ENCODE results near the gene VPS26C.
"Not testable (repeated sequence)": the region's sequence is repeated elsewhere in the genome, so short reads cannot be mapped to it uniquely, and the experiment has no call there.

Gene VPS26C

DNA sequence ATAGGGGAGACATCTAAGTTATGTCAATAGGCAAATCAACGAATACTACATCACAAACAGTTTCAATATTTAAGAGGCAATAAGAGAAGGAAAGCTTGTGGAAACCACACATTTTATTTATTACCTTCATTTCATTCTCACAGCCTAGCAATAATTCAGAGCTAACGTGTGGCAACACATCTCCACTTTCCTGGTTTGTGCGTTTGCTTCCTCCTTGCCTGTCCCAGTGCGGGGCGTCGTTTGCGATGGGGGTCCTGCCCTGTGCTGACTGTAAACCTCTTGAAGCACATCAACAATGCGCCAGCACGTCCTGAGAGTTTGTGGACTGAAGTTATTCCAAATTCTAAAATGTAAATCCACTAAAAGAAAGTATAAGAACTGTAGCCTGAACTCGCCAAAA, 14.4 kb upstream of the VPS26C start:
- no peaks in the 10 kb centered on the region for H3K4me1 ChIP-seq (ENCODE audit: control insufficient read depth, insufficient read depth, low read length)
- no peaks in the 10 kb centered on the region for H3K27me3 ChIP-seq (ENCODE audit: control insufficient read depth, insufficient read depth, low read length)
- no peak for DNase-seq (ENCODE audit: low read depth, low spot score)
- no peak overlapping the region for H3K27ac ChIP-seq (ENCODE audit: low read length)
- H3K36me3 ChIP-seq (ENCODE audit: control insufficient read depth, insufficient read depth, low read length) = no peaks in the 10 kb centered on the region
- WGBS (ENCODE audit: insufficient coverage, insufficient read length) = no CpG with 5 or more reads among the region's 10 CpGs
- H3K4me3 ChIP-seq (ENCODE audit: low read length) = no peak overlapping the region
- no peaks in the 10 kb centered on the region for H3K9me3 ChIP-seq (ENCODE audit: control insufficient read depth, insufficient read depth, low read length)

DNA sequence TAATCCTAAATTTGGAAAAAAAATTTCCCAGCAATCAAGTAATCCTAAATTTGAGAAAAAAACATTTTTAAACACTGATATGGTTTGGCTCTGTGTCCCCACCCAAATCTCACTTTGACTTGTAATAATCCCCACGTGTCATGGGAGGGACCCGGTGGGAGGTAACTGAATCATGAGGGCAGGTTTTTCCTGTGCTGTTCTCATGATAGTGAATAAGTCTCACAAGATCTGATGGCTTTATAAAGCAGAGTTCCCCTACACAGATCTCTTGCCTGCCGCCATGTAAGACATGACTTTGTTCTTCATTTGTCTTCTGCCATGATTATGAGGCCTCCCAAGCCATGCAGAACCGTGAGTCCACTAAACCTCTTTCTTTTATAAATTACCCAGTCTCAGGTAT, 12.1 kb upstream of the VPS26C start:
- H3K4me1 ChIP-seq (ENCODE audit: control insufficient read depth, insufficient read depth, low read length); H3K27ac ChIP-seq (ENCODE audit: low read length); DNase-seq (ENCODE audit: low read depth, low spot score); H3K9me3 ChIP-seq (ENCODE audit: control insufficient read depth, insufficient read depth, low read length); H3K27me3 ChIP-seq (ENCODE audit: control insufficient read depth, insufficient read depth, low read length); H3K36me3 ChIP-seq (ENCODE audit: control insufficient read depth, insufficient read depth, low read length); H3K4me3 ChIP-seq (ENCODE audit: low read length): not testable (repeated sequence)
- WGBS (ENCODE audit: insufficient coverage, insufficient read length) = no CpG with 5 or more reads among the region's 4 CpGs

DNA sequence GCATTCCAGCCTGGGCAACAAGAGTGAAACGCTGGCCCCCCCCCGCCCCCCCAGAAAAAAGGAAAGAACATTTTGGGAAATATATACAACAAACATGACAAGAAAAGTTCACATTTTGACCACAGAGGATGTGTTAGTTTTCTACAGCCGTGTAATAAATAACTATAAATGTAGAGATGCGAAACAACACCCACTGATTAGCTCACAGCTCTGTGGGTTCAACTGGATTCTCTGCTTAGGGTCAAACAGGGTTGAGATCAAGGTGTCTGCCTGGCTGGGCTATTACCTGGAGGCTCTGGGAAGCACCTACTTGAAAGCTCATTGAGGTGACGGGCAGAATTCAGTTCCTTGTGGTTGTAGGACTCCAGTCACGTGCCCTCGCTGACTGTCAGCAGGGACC, 11.1 kb upstream of the VPS26C start:
- H3K4me1 ChIP-seq (ENCODE audit: control insufficient read depth, insufficient read depth, low read length) = peaks cover 4% of the 10 kb centered on the region; the same call in 1 of the 2 replicates
- H3K27me3 ChIP-seq (ENCODE audit: control insufficient read depth, insufficient read depth, low read length) = no peaks in the 10 kb centered on the region
- DNase-seq (ENCODE audit: low read depth, low spot score) = no peak
- no CpG with 5 or more reads among the region's 7 CpGs for WGBS (ENCODE audit: insufficient coverage, insufficient read length)
- H3K9me3 ChIP-seq (ENCODE audit: control insufficient read depth, insufficient read depth, low read length) = no peaks in the 10 kb centered on the region
- H3K27ac ChIP-seq (ENCODE audit: low read length) = no peak overlapping the region
- no peak overlapping the region for H3K4me3 ChIP-seq (ENCODE audit: low read length)
- no peaks in the 10 kb centered on the region for H3K36me3 ChIP-seq (ENCODE audit: control insufficient read depth, insufficient read depth, low read length)

- DNase-seq (ENCODE audit: low read depth, low spot score) = no peak
- peaks cover 5% of the 10 kb centered on the region for H3K4me1 ChIP-seq (ENCODE audit: control insufficient read depth, insufficient read depth, low read length)
- no CpG with 5 or more reads among the region's 3 CpGs for WGBS (ENCODE audit: insufficient coverage, insufficient read length)
- no peaks in the 10 kb centered on the region for H3K36me3 ChIP-seq (ENCODE audit: control insufficient read depth, insufficient read depth, low read length)
- no peaks in the 10 kb centered on the region for H3K9me3 ChIP-seq (ENCODE audit: control insufficient read depth, insufficient read depth, low read length)
- no peak overlapping the region for H3K27ac ChIP-seq (ENCODE audit: low read length)
- no peaks in the 10 kb centered on the region for H3K27me3 ChIP-seq (ENCODE audit: control insufficient read depth, insufficient read depth, low read length)
- no peak overlapping the region for H3K4me3 ChIP-seq (ENCODE audit: low read length)
These were observed 9.2 kb upstream of the VPS26C start for GRCh38 chr21:37276377-37276776.

DNA sequence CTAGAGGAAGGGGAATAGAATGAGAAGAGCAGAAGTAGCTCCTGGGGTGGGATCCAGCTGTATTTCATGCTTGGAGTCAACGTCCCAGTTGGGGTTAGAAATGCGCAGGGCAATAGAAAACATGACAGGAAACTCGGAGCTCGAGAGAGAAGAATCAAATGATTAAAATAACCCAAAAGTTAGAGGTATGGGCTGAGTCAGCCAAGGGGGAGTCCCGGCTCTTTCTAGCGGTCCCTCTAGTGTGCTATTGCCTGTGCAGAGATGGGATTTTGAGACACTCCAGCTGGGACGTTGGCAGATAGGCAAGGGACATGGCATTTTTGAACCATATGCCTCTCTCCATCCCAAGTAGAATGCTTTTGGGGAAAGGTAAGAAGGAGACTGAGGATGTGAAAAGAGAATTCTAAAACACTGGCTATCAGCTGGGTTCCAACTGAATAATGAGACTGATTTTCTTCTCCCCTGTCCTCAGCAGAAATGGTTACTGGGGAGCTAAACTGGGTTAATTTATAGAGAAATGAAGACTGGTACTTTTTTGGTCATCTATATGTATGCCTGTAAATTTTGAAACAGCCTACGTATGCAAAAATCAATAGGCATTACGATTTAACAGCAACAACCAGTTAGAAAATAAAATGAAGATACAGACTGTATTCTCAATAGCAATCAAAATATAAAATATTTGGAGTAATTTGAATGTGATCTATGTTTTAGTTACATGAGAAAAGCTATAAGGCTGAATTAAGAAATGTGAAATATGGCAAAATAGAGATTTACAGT, 7.0 kb upstream of the VPS26C start:
- peaks cover 5% of the 10 kb centered on the region for H3K4me1 ChIP-seq (ENCODE audit: control insufficient read depth, insufficient read depth, low read length)
- no peaks in the 10 kb centered on the region for H3K36me3 ChIP-seq (ENCODE audit: control insufficient read depth, insufficient read depth, low read length)
- H3K9me3 ChIP-seq (ENCODE audit: control insufficient read depth, insufficient read depth, low read length) = no peaks in the 10 kb centered on the region
- no peaks in the 10 kb centered on the region for H3K27me3 ChIP-seq (ENCODE audit: control insufficient read depth, insufficient read depth, low read length)
- WGBS (ENCODE audit: insufficient coverage, insufficient read length) = no CpG with 5 or more reads among the region's 9 CpGs
- H3K27ac ChIP-seq (ENCODE audit: low read length) = no peak overlapping the region
- DNase-seq (ENCODE audit: low read depth, low spot score) = no peak
- H3K4me3 ChIP-seq (ENCODE audit: low read length) = no peak overlapping the region

- WGBS (ENCODE audit: insufficient coverage, insufficient read length) = 80% methylated on average over 1 of the region's 1 CpG
These were observed 6.3 kb upstream of the VPS26C start for GRCh38 chr21:37273440-37273839.

DNA sequence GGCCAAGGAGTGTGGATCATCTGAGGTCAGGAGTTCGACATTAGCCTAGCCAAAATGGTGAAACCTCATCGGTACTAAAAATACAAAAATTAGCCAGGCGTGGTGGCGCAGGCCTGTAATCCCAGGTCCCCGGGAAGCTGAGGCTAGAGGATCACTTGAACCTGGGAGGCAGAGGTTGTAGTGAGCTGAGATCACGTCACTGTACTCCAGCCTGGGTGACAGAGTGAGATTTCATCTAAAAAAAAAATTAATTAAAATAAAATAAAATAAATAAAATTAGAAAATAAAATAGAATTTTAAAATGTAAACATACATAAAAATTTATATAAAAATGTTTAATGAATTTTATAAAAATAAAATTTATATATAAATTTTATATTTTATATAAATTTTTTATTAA, 5.8 kb upstream of the VPS26C start:
- H3K27me3 ChIP-seq (ENCODE audit: control insufficient read depth, insufficient read depth, low read length) = no peaks in the 10 kb centered on the region
- DNase-seq (ENCODE audit: low read depth, low spot score) = no peak
- no peaks in the 10 kb centered on the region for H3K36me3 ChIP-seq (ENCODE audit: control insufficient read depth, insufficient read depth, low read length)
- no peak overlapping the region for H3K27ac ChIP-seq (ENCODE audit: low read length)
- no CpG with 5 or more reads among the region's 6 CpGs for WGBS (ENCODE audit: insufficient coverage, insufficient read length)
- no peaks in the 10 kb centered on the region for H3K9me3 ChIP-seq (ENCODE audit: control insufficient read depth, insufficient read depth, low read length)
- peaks cover 5% of the 10 kb centered on the region for H3K4me1 ChIP-seq (ENCODE audit: control insufficient read depth, insufficient read depth, low read length)
- no peak overlapping the region for H3K4me3 ChIP-seq (ENCODE audit: low read length)

More at GRCh38 chr21:37273440-37273839, 6.3 kb upstream of the VPS26C start:
- H3K9me3 ChIP-seq (ENCODE audit: control insufficient read depth, insufficient read depth, low read length) = no peaks in the 10 kb centered on the region
- H3K27me3 ChIP-seq (ENCODE audit: control insufficient read depth, insufficient read depth, low read length) = no peaks in the 10 kb centered on the region
- no peaks in the 10 kb centered on the region for H3K36me3 ChIP-seq (ENCODE audit: control insufficient read depth, insufficient read depth, low read length)
- H3K4me1 ChIP-seq (ENCODE audit: control insufficient read depth, insufficient read depth, low read length) = peaks cover 5% of the 10 kb centered on the region
- no peak overlapping the region for H3K27ac ChIP-seq (ENCODE audit: low read length)
- H3K4me3 ChIP-seq (ENCODE audit: low read length) = no peak overlapping the region
- no peak for DNase-seq (ENCODE audit: low read depth, low spot score)

GRCh38 chr21:37270576-37271365, 3.6 kb upstream of the VPS26C start:
- Histone ChIP-seq H3K4me1 (ENCODE audit: control insufficient read depth, insufficient read depth, low read length) (peaks cover 5% of the 10 kb centered on the region), H3K9me3 (ENCODE audit: control insufficient read depth, insufficient read depth, low read length) (no peaks in the 10 kb centered on the region), H3K27me3 (ENCODE audit: control insufficient read depth, insufficient read depth, low read length) (no peaks in the 10 kb centered on the region), H3K4me3 (ENCODE audit: low read length) (no peak overlapping the region), H3K27ac (ENCODE audit: low read length) (no peak overlapping the region), H3K36me3 (ENCODE audit: control insufficient read depth, insufficient read depth, low read length) (no peaks in the 10 kb centered on the region)
- no CpG with 5 or more reads among the region's 8 CpGs for whole genome bisulfite sequencing (ENCODE audit: insufficient coverage, insufficient read length)
- no peak for DNase-seq (ENCODE audit: low read depth, low spot score)

- DNase-seq (ENCODE audit: low read depth, low spot score) = no peak
- Histone ChIP-seq H3K9me3 (ENCODE audit: control insufficient read depth, insufficient read depth, low read length) (no peaks in the 10 kb centered on the region), H3K36me3 (ENCODE audit: control insufficient read depth, insufficient read depth, low read length) (no peaks in the 10 kb centered on the region), H3K4me3 (ENCODE audit: low read length) (no peak overlapping the region), H3K27me3 (ENCODE audit: control insufficient read depth, insufficient read depth, low read length) (no peaks in the 10 kb centered on the region), H3K4me1 (ENCODE audit: control insufficient read depth, insufficient read depth, low read length) (peaks cover 5% of the 10 kb centered on the region), H3K27ac (ENCODE audit: low read length) (no peak overlapping the region)
- WGBS (ENCODE audit: insufficient coverage, insufficient read length) = no CpG with 5 or more reads among the region's 11 CpGs
These were observed 2.3 kb upstream of the VPS26C start for GRCh38 chr21:37269481-37269880.

GRCh38 chr21:37268186-37268503, 1.0 kb upstream of the VPS26C start:
- no peaks in the 10 kb centered on the region for H3K27me3 ChIP-seq (ENCODE audit: control insufficient read depth, insufficient read depth, low read length)
- peaks cover 1% of the 10 kb centered on the region; the same call in 1 of the 2 replicates for H3K4me1 ChIP-seq (ENCODE audit: control insufficient read depth, insufficient read depth, low read length)
- H3K36me3 ChIP-seq (ENCODE audit: control insufficient read depth, insufficient read depth, low read length) = no peaks in the 10 kb centered on the region
- WGBS (ENCODE audit: insufficient coverage, insufficient read length) = no CpG with 5 or more reads among the region's 7 CpGs
- H3K27ac ChIP-seq (ENCODE audit: low read length) = no peak overlapping the region
- no peak for DNase-seq (ENCODE audit: low read depth, low spot score)
- no peaks in the 10 kb centered on the region for H3K9me3 ChIP-seq (ENCODE audit: control insufficient read depth, insufficient read depth, low read length)
- H3K4me3 ChIP-seq (ENCODE audit: low read length) = peak overlapping the region; percentile 83; the same call in 1 of the 2 replicates

Measured in iPS DF 6.9 (cell line).